ENCODE results near the gene IPP. TPM values are rescaled to one million over a fixed set of nuclear protein-coding genes. Genes with fewer than 3 reads are reported as not detected.

The IPP gene
- total and polyA plus RNA-seq, 2 of the 8 experiments (the other 6 are each of a cell fraction or from before 2014, with no cell fraction given): 1.4 to 5.6 TPM

DNA sequence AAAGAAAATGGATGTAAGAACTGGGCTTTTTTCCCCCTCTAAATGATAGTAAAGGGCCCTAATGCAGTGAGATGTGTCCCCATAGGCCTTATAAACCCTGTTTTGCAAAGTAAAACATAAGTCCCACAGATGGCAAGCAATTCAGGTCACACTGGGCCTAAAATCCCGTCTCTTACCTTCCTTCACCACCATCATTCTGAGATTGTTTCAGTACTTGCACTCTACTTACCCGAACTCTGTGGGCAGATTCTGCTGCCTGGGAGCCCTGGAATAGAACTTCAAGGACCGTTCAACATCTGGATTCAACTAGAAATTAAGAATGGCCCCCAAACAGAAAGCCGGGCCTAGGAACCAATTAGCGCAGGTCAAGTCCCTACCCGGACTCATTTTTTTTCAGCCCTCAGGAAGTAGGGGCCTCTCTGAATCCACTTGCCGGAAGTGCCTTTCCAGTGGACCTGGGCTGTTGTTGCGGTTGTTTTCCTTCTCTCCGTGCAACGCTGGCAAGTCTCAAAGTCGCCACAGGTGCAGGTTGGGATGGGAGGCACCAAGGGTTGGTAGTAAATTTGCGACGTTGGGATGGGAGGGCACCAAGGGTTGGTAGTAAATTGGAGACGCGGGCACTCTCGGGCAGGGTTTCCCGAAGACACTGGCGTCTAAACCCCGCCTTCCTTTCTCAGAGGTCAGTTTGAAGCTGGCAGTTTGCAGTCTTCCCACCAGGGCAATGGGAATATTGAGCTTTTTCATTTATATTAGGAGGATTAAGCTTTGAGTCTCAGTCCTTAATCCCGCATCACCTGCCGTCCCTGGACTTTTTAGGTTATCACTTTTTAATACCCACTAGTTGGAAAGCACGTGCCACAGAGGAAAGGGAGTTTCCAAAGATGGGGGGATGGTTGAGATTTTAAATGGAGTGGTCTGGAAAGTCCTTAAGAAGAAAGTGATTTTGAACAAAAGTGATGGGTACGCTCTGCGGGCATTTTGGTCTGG, 62.4 kb downstream of the IPP start, which contains the start of gene TMEM69 (continued):
- no peak for TF ChIP-seq POU5F1 (IDR thresholded peaks at IDR 0.05; ENCODE audit: low read depth, low read length)
- TF ChIP-seq POLR2AphosphoS5 (IDR thresholded peaks at IDR 0.05; ENCODE audit: low read depth, low read length): peak; percentile 78
- TF ChIP-seq, protein P1, sequence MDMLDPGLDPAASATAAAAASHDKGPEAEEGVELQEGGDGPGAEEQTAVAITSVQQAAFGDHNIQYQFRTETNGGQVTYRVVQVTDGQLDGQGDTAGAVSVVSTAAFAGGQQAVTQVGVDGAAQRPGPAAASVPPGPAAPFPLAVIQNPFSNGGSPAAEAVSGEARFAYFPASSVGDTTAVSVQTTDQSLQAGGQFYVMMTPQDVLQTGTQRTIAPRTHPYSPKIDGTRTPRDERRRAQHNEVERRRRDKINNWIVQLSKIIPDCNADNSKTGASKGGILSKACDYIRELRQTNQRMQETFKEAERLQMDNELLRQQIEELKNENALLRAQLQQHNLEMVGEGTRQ (IDR thresholded peaks at IDR 0.05; ENCODE audit: low read length): no peak
- TF ChIP-seq TBP (IDR thresholded peaks at IDR 0.05; ENCODE audit: low read depth, low read length): peak; percentile 93
- TF ChIP-seq NANOG (IDR thresholded peaks at IDR 0.05; ENCODE audit: insufficient read depth, low read depth, low read length, poor library complexity, severe bottlenecking): no peak
- peak; percentile 88 for TF ChIP-seq YY1 (IDR thresholded peaks at IDR 0.05; ENCODE audit: low read depth, low read length)
- no peak for TF ChIP-seq ZNF274 (IDR thresholded peaks at IDR 0.05; ENCODE audit: borderline replicate concordance, extremely low read depth, low read length)
- TF ChIP-seq FOSL1 (IDR thresholded peaks at IDR 0.05; ENCODE audit: insufficient read depth, low read depth, low read length): no peak
- TF ChIP-seq HDAC2 (IDR thresholded peaks at IDR 0.05; ENCODE audit: borderline replicate concordance in 1 of 2, low read depth in 2 of 2, low read length in 2 of 2): peak in 1 of 2 experiments; percentile 47; a peak in 1 of 4 replicates
- TF ChIP-seq SIRT6 (IDR thresholded peaks at IDR 0.05; ENCODE audit: low read length): no peak
- no peak for TF ChIP-seq TCF12 (IDR thresholded peaks at IDR 0.05; ENCODE audit: low read depth, low read length)
- peak; percentile 77 for TF ChIP-seq SAP30 (IDR thresholded peaks at IDR 0.05; ENCODE audit: insufficient read depth, insufficient replicate concordance, low read length)
- TF ChIP-seq POLR2A (IDR thresholded peaks at IDR 0.05; ENCODE audit: control extremely low read depth in 1 of 2, low read depth in 2 of 2, low read length in 2 of 2): peak; percentile 60 to 70; a peak in 2 of 3 replicates
- TF ChIP-seq KDM4A (IDR thresholded peaks at IDR 0.05; ENCODE audit: low read depth, low read length, severe bottlenecking): peak; percentile 41
- TF ChIP-seq SP4 (IDR thresholded peaks at IDR 0.05; ENCODE audit: low read length): no peak
- peak; percentile 98 for TF ChIP-seq GABPA (IDR thresholded peaks at IDR 0.05; ENCODE audit: borderline replicate concordance, insufficient read depth, low read length)
- no peak for TF ChIP-seq MAFK (IDR thresholded peaks at IDR 0.05; ENCODE audit: low read depth, low read length)
- no peak for TF ChIP-seq JUND (IDR thresholded peaks at IDR 0.05; ENCODE audit: low read length)
- no peak for TF ChIP-seq NRF1 (IDR thresholded peaks at IDR 0.05; ENCODE audit: low read depth, low read length)
